Activated CD4-positive, alpha-beta T cell treated with anti-CD3 and anti-CD28 coated beads, Interleukin-2, amount 50 U/mL, for 16 hours (primary cell): ENCODE measurements around the gene ACTN4.

Source experiments
- DNase-seq: peaks from one replicate; pipeline ENCODE4 v3.0.0-alpha.2; 2020

Gene ACTN4

DNA sequence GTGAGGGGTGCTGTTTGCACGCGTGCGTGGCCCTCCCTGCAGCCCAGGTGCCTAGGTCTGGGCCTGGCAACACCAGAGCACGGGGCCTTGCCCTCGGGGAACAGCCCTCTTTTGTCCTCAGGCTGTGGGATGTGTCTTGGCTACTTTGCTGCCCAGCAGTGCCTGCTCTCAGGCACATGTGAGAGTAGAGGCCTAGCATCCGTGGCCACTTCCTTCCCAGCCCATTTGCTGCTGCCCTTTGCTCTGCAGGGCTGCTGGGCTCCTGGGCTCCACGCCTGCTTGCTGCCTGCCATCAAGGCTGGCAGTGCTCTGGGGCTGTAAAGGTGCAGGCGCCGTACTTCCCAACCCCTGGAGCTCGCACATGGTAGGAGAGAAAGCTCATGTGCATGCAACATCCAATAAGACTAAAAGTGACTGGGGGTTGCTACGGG, 50.2 kb downstream of the ACTN4 start:
- no peak for DNase-seq

DNA sequence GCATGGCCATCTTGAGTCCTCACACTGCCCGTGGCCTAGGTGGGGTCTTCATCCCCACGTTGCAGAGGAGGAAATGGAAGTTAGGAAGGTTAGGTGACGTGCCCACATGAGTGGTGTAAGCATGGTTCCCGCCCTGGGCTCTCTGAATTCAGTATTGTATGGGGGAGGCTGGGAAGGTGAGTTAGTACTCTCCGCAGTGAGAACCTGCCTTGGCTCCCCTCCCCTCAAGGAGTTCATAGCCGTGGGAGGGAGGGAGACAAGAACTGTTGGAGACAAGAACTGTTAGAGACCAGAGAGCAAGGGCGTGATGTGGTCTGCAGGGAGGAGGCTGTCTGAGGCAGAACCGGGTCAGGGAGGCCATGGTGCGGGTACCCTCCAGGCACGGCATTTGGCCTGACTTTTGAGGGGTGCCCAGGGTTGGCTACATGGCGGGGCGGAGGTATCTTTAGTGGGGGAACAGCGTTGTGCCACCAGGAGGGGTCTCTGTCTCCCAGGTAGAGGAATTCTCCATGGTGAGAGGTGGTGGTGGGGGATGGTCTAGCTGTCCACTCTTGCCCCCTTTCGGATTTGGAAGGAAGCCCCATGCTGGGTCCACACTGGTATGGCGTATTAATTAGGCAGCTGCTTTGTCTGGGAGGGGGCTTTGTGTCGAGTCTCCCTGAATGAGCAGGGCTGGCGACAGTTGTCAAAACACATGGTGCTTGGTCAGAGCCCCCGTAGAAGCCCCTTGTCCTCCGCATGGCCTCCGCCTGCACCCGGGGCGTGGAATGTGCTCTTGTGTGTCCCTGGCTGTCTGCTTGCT, 51.0 kb downstream of the ACTN4 start:
- DNase-seq: no peak

DNA sequence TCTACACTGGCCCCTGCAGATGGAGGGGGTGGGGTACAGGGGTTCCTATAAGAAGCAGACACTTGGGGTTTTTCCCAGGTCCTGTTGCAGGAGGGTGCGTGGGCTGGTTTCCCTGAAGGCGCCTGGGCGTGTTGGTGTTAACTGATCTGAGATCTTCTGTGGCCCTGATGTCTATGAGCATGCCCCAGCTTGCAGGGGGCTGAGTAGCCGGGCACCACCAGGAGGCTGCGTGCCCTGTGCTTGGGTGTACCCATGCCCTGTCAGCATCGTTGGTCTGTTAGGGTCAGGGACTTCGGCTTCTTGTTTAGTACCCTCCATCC, 51.5 kb downstream of the ACTN4 start:
- DNase-seq: no peak

DNA sequence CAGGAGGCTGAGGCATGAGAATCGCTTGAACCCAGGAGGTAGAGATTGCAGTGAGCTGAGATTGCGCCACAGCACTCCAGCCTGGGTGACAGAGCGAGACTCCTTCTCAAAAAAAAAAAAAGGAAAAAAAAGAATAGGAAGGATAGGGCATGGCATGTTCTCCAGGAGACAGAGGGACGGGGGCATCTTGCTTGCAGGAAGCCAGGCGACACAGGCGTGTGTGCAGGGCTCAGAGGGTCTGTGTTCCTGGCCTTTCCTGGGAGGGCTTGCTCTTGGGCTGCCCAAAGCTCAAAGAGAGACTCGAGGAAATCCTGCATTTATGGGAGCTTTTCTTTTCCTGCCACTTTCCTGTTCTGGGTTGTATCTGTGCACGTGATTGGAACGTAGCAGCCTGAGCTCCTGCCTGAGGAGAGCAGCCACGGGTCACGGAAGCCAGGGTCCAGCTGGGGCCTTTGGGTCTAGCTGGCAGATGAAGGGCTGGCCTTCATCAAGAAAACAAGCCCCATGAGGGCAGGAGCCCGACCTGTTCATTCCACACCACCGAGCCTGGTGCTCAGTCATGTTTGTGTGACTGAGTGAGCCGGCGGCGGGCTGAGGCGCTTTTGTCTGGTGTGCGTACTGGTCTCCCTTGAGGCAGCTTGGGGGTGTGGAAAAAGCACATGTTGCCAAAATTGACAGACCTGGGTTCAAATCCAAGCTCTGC, 52.3 kb downstream of the ACTN4 start:
- DNase-seq: no peak

DNA sequence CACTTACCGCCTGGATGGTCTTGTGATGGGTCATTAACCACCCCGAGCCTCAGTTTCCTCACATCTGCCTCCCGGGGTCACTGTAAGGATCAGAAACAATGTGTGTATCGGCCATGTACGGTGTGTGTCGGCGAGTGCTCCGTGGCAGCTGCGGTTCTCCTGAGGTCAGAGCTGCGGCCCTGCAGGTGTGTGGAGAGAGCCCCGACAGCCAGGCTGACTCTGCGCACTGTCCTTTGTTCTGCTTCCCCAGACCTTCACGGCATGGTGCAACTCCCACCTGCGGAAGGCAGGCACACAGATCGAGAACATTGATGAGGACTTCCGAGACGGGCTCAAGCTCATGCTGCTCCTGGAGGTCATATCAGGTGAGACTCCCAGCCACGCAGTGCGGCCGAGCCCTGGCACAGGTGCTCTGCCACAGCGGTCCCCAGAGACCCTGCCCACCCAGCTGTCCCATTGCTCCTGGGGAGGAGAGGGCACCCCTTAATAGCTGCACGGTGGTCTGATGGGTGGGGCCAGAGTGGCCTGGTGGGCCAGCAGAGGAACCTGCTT, 53.0 kb downstream of the ACTN4 start:
- DNase-seq: no peak

DNA sequence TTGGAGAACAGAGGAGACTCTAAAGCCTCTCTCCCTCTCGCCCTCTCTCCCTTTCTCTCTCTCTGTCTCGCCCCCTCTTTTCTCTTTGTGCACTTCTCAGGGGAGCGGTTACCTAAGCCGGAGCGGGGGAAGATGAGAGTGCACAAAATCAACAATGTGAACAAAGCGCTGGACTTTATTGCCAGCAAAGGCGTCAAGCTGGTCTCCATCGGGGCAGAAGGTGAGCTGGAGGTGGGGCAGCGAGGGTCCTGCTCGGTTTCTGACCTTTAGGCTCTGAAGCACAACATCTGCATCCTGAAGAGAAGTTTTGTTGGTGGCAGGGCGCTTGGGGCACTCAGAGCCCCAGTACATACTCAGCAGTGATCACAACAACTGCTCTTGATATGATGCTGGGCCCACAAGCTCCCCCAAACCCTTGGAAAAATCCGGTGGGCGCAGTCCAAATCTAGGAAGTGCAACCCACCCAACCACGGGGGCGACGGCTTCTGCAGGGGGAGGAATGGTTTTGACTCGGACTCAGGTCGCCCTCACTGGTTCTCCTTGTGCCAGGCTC, 53.5 kb downstream of the ACTN4 start:
- no peak for DNase-seq

DNA sequence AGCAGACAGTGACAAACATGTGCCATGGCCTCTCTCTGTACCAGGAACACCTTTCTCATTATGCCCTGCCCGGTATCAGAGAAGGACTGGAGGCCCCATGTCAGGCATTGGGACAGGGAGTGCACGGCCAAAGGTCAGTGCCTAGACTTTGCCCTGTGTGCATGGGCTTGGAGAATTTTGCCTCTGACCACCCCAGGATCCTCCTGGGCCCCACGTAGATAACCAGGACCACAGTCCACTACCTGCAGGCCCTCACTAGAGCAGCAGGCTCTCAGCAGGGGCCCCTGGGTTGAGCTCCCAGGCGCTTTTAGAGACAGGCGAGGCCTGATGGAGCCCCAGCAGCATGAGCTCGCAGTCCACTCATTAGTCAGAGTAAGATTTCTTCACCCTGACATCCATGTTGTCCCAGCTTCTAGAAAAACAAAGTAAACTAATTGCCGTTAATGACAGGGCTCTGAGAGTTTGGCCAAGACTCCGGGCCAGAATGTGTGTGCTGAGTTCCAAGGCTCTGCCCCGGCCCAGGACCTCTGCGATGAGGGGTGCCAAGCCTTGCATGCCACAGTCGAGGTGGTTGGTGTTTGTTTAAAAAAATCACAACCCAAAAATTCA, 54.1 kb downstream of the ACTN4 start:
- DNase-seq: no peak

DNA sequence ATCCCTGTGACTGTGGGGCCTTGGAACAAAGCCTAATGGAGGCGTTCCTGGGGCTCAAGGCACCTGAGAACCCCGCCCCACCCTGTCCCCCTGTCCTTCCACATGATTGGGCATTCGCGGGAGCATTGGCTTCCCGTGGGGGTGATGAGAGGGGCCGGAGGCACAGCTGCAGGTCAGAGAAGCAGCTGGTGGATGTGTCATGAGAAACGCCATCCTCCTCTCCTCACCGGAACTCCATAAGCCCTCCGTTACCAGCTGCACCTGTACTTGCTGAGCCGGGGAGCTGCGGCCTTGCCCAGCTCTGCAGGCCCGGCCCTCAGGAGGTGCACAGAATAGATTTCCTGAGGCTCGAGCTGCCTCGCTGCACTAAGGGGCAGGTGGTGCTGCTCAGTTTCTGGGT, 54.8 kb downstream of the ACTN4 start:
- no peak for DNase-seq

DNA sequence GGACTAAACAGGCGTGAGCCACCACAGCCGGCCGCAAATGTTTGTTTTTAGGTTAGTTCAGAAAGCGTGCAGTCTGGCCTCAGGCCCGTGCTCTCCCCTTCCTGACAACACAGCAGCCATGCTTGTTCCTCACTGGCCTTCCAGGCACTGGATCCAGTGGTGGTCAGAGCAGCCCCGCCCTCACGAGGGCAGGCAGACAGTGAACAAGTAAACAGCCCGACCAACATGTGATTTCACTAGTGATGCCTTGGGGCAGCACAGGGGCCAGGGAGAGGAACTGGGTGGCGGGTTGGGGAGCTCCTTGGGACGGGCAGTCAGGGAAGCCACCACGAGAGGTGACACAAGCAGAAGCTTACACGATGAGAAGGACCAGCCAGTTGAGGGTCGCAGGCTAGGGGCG, 56.1 kb downstream of the ACTN4 start:
- DNase-seq: no peak

DNA sequence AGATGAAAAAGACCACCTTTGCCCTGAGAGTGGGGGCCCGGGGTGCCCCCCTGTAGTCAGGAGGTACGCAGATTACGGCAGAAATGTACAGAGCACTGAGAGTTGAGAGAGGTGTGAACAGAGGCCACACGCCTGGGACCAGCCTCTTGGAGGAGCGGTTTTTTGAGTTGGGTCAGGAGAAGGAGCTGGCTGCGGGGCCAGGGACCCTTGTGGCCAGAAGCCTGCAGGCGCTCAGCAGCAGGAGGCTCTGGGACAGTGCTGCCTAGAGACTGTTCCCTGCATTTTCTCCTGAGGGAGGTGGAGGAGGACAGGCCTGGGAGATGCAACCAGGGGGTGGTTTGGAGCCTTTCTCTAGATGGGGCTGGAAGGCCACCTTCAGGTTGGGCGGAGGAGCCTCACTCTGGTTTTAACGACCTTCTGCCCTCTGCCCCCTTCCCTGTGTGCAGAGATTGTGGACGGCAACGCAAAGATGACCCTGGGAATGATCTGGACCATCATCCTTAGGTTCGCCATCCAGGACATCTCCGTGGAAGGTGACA, 57.1 kb downstream of the ACTN4 start:
- no peak for DNase-seq

DNA sequence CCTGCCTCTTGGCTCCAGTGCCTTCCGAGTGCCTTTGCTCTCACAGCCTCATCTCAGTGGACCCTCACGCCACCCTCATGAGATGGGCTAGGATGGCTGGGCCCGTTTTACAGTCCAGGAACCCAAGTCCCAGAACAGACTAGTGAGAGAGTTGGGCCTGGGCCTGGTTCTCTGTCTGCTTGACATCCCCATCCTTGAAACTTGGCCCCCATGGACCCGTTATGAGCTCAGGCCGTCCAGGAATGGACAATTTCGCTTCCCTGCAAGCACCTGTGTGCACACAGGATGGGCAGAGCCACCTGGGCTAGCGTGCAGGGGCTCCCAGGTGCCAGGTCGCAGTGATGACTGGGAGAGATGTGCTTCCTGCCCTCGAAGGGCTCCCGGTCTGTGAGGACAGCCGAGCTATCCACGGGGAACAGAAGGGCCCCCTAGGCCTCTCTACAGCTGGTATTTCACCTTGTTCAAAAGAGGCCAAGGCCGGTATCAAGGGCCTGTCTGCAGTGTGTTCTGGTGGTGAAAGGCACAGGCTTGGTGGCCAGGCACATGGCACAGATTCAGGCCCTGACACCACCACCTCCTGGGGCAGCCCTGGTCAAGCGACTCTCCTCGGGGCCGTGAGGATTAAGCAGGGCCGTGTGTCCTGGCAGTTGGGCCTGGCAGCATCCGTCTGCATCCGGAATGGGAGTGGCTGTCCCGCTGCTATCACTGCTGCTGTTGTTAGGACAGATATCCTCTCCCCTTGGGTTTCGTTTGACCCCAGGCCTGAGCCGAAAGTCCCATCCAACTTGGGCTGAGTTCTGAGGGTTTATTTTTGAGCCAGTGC, 58.0 kb downstream of the ACTN4 start:
- no peak for DNase-seq

DNA sequence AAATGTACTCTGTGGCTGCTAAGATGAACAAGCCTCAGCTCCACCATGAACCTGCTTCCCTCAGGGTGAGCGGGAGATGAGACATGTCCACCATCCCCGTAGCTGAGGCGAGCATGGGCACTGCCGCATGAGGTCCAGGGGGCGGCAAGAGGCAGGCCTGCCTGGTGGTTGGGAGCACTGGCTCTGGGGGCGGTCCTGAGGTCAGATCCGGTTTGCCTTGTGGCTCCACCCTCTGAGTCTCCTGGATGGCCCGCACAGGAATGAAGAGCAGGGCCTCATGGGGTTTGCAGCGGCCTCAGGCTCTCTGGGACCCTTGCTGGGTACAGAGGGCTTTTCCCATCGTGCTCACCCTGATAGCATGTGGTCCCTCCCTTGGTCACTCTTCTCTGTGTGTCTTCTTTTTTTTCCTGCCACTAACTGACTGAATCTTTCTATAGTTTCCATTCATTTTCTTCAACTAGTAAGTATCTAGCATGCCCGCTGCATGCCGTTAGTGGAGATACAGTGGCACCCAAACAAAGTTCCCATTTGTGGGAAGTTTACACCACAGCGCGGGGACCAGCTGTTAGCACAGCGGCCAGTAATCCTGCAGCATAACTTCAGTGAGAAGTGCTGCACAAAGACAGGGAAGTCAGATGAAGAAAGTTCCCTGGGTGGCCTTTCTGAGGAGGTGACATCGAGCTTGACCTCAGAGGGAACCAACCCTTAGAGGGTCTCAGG, 59.5 kb downstream of the ACTN4 start:
- DNase-seq: no peak

DNA sequence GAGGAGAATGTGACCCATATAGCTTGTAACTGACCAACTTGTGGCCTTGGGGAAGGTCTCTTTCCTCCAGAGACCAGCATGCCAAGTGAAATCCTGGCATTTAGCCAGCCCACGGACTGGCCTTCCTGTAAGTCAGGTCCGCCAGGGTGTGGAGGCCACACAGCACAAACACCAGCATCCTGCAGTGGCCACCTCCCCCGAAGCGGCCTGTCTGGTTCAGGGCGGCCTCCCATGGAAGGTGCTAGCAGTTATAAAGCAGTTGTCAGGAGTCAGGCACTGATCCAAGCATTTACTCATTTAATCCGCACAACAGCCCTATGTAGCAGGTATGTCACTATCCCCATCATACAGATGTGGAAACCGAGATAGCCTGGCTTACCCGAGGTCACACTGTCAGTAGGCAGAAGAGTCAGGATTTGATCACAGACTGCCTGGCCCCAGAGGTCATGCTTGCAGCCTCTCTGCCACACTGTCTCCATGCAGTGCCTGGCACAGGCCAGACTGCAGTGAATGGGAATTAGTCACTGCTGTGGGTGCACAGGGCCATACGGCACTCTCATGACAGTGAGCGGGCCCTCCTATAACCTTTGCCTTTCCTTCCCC, 60.2 kb downstream of the ACTN4 start:
- DNase-seq: no peak

DNA sequence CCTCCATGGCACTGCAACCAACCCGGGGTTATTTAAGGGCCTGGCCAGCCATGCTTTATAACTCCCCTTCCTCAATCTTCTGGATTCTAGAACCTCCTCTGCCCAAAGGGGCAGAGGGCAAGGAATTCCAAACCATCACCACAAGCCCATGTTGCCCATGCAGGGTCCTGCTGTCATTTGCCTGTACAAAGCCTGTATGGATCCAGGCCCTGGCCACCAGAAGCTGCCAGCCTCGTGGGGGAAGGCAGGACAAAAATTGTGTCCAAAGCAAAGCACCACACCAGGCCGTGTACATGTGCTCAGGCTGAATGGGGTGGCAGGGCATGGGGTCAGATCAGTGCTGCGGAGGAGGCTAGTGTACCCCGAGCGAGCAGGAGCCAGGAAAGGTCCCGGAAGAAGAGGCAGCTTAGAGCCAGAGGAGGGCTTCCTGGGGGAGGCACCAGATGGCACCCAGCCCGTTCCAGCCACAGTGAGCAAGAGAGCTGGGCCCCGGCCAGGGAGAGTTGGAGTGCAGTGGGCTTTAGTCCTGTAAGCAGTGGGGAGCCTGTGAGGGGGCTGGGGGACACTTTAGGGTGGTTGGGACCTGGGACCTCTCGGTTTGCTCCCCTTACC, 61.1 kb downstream of the ACTN4 start:
- DNase-seq: no peak

DNA sequence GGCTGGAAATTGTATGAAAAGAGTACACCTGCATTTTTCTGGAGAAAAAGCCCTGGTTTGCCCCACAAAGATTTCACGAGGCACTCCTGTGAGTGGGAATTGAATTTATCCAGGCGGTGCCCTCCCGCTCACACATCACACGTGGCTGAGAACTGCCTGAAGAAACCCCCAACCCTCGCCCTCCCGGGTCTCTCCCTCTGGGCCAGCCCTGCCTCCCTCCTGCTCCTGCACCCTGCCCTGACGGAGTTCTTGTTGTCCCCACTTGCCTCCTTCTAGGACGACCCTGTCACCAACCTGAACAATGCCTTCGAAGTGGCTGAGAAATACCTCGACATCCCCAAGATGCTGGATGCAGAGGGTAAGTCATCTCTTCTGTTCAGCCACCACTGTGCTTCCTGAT, 61.7 kb downstream of the ACTN4 start:
- no peak for DNase-seq

DNA sequence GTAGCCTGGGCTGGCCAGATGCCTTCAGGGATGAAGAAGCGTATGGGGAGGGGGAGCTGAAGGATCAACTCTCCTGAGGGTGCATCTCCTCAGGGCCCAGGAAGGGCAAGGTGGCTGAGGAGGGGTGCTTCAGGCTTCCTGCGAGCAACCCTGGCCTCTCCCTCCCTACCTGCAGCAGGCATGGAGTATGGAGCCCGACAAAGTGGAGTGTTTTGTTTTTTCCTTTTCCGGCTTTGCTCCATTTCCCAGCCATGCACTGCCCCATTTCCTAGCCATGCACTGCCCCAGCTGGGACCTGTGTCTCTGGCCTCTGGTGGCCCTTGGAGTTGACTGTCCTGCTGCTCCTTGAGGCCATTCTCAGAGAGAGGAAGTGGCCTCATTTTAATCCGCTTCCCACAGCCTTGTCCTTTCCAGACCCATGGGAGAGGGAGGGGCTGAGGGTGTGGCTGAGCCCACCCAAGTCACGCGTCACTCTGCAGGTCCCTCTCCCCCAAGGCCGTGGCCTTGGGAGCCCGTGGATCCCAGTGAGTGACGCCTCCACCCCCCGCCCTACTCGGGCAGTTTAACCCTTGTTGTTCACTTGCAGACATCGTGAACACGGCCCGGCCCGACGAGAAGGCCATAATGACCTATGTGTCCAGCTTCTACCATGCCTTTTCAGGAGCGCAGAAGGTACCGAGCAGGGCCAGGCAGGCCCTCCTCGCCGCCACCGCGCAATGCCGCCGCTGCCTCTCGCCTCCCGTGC, 62.4 kb downstream of the ACTN4 start:
- no peak for DNase-seq

DNA sequence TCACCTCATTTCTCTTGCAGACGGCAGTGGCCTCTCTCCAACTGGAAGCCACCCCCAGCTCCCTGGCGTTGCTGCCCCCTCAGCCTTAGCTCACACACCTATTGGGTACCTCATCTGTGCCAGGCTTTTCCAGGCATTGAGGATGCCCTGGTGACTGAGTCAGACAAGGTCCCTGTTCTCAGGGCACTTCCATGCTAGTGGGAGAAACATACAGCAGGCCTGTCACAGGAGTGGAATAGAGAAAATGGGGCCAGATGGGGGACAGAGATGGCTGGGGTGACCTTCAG, 62.9 kb downstream of the ACTN4 start:
- DNase-seq: no peak

DNA sequence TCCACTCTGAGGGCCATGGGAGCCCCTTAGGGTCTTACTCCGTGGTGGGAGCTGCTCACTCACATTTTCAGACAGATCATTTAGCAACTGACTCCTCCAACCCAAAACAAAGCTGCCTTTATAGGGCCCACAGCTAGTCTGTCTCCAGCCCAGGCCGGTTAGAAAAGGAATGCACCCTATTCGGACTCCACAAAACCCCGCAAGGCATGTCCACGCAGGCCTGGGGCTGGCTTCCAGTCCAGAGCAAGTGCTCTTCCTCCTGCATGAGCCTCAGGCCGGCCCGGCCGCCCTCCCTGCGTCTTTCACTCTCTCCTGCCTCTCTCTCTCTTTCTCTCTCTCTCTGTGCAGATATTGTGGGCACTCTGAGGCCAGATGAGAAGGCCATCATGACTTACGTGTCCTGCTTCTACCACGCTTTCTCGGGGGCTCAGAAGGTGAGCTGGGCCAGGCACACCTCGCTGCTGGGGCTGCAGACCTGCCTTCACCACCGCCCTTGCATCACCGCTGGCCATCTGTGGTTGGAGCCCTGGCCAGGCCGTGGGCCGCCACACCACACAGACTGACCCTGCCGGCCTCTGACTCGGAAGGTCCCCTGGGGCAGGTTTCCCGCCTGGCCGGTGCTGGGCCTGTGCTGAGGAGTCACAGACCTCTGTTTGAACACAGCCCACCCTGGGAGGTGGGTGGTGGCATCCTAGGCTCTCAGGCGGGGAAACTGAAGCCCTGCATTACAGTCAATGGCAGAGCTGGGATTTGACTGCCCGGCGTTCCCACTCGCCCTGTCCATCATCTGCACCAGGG, 63.7 kb downstream of the ACTN4 start:
- DNase-seq: no peak

DNA sequence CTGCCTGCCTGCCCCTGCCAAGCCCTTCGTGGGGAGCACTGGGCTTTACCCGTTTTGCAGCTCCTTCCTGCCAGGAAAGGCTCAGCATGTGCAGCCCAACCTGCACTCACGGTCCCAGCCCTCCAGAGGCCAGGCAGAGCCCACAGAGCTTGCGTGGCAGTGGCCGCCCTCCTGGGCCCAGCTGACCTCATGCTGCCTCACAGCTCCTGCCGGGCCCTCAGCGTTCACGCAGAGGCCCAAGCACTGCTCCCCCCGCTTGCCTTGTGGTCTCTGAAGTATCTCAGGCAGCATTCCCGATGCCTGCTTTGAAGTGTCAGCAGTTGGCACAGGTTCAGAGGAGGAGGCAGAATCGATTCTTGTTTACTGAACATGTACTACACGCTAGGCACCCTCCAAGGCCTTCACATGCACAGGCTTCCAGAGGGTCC, 64.3 kb downstream of the ACTN4 start:
- no peak for DNase-seq
